A172 (cell line): ENCODE data around the gene CUL1. TPM values are rescaled to one million over a fixed set of nuclear protein-coding genes. Genes with fewer than 3 reads are reported as not detected.
A peak's percentile ranks its signal among the peaks of the same experiment; 100 is the strongest.
"Not testable (repeated sequence)": the region's sequence is repeated elsewhere in the genome, so short reads cannot be mapped to it uniquely, and the experiment has no call there.

Experiments used
- DNase-seq: peaks from one replicate; pipeline ENCODE4 v3.0.0-alpha.2; 2015; ENCODE audit warnings: low spot score
- total RNA-seq: library from RNA; depleted of rRNA; stranded (reverse); fragments of >200 nt; shearing (Covaris generic); gene quantifications from 2 replicates; pipeline ENCODE4 v1.2.3, GENCODE V29; 2014

The CUL1 gene
- total RNA-seq, 1 experiment from 2014 or later = 57.4 TPM

DNA sequence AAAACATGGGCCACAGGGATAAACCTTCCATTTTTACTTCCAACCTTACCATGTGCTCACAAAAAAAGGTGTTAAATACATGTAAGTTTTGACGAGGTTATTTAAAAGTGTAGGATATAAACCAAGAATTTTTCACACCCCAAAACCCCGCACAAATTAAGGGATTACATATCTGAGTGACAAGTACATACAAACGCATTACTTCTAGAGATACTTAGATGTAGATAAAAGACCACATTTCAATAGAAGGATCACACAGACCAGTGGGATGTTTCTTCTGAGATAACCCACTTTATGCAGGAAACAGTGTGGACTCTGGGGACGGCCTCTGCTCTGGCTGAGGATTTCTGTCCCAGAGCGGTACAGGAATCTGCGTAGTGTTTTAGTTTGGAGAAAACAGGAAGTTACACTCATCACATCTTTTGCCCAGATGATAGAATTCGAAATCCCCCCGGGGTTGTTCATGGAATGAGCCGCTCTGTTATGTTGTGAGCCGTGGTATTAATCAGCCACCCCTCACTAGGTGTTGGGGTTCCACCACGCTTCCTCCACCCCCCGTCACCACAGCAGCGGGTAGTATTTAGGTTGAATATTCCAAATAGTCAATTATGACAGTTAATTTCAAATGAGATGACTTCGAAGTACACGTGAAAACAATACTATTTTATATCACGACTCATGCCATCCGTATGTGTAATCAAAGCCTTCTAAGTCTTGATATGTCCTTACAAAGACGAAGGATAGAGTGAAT, 1.3 kb upstream of the CUL1 start:
- peak; percentile 1 for DNase-seq

DNA sequence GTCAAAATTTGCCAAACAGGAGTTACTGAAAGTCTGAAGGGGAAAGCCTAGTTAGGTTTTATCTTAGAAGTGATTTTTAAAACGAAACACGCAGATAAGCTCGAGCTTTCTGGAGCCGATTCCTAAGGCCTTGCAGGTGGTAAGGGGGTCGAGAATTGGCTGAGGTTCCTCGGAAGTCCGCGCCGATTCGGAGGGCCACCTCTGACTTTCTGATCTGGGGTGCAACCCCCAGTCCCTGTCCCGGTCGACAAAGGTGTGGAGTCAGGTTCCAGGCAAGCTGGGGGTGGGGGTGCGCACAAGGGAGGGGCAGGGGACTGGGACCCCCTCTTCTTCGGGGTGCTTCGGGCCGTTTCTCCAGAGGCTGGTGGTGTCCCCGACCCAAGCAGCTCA, 701 bp upstream of the CUL1 start:
- DNase-seq = no peak

- peak; percentile 16 for DNase-seq
Observed at GRCh38 chr7:148699024-148699781, 500 bp downstream of the CUL1 start.

DNA sequence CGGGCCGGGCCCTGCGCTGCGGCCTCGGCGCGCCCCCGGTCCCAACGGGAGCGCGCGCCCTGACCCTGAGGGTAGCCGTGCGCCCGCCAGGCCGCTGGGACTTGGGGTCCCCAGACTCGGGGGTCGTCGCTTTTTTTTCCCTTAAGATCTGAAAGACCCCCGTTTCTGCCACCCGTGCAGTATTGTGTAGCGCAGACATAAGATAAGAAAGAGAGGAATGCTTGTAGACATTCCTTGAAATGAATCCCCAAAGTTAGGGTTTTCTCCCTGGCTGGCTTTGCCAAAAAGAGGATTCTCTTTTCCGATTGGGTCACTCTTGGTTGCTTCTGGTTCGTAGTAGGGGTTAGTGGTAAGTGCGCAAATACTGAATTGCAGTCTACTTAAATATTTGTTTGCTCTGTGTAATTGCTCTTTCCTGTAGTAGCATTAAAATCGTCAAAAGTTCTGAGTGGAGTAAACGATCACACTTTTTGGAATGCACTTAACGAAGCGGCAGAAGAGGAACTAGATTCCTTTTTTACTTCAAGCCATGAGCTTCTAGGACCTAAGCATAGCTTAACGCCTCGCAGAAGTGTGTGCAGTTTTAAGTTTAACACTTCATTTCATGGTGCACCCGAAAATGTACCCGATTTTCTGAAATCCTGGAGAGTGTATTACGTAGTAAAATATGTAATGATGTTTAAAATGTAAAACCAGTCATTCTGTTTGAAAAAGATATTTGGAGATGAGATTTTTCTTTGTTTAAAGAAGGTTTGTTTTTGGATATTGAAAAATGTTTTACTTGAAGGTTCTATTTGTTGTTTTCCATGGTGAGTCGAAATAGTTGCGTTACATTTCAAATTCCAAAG, 1.3 kb downstream of the CUL1 start:
- peak; percentile 6 for DNase-seq

GRCh38 chr7:148700661-148701064, 2.0 kb downstream of the CUL1 start:
- peak; percentile 4 for DNase-seq

DNA sequence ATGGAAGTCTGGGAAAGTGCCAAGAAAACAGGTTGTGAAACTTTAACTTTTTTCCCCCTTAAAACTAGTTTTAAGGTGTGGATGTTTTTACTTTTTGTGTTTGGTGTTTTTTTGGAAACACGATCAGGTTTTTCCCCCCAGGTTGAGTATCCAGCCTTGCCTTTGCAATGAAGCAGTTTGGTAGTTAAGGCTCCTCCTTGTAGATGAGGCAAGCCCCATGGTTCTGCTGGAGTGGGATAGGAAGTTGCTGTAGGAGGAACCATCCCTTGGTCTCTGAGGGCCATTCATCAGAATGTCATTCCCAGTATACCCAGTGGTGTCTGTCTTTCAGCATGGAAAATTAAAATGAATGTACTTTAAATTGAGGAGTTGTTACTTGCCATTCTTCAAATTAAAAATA, 2.7 kb downstream of the CUL1 start:
- no peak for DNase-seq

GRCh38 chr7:148702876-148703670, 4.4 kb downstream of the CUL1 start:
- no peak for DNase-seq

GRCh38 chr7:148703671-148703962, 4.9 kb downstream of the CUL1 start:
- DNase-seq = not testable (repeated sequence)

- no peak for DNase-seq
Observed at GRCh38 chr7:148704189-148704588, 5.5 kb downstream of the CUL1 start.

DNA sequence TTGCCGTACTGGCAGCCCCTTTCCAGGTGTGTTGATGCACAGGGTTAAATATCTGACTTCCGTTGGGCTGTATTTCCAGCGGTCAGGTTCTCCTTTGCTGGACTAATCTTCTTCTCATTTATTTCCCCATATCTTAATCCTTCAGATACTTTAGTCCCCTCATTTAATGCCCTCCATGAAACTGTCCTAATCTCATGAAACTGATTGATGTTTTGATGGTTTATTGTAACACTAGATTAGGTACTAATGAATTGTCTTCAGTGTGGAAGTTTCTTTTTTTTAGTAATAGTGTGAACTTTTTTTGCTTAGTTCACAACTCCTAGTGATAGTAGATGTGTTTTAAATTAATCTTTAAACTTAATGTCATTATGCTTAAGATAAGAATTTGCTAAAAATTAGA, 6.3 kb downstream of the CUL1 start:
- no peak for DNase-seq

- no peak for DNase-seq
Observed at GRCh38 chr7:148706368-148706767, 7.7 kb downstream of the CUL1 start.

- DNase-seq = no peak
Observed at GRCh38 chr7:148708026-148708885, 9.6 kb downstream of the CUL1 start.

- DNase-seq = no peak
Observed at GRCh38 chr7:148709014-148709413, 10.3 kb downstream of the CUL1 start.

GRCh38 chr7:148710426-148710825, 11.7 kb downstream of the CUL1 start:
- DNase-seq = not testable (repeated sequence)

GRCh38 chr7:148711191-148712102, 12.7 kb downstream of the CUL1 start:
- no peak for DNase-seq

DNA sequence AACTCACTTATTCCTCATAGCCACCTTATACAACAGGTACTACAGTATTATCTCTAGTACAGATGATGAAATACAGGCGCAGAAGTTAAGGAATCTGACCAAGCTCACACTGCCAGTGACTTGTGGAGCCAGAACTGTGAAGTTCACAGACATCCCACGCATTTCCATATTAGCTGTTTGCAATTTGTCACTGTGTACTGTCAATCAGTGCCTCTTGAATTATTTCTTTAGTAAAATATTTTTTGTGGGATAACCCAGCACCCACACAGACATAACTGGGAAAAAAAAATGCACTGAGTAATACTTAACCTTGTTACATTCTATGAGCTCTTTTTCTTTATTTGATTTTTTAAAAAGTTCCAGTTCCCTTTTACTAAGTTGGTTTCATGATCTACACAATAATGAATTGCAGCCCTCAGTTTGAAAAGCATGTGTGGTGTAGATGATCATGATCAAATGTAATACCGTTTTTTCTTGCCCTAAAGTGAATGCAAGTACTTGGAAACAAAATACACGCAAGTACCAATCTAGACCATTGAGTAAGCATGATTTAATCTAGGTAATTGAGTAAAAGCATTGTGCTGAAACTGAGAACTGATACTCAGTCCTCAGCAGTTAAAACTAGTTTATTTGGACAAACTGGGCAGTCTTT, 14.1 kb downstream of the CUL1 start:
- DNase-seq = no peak

DNA sequence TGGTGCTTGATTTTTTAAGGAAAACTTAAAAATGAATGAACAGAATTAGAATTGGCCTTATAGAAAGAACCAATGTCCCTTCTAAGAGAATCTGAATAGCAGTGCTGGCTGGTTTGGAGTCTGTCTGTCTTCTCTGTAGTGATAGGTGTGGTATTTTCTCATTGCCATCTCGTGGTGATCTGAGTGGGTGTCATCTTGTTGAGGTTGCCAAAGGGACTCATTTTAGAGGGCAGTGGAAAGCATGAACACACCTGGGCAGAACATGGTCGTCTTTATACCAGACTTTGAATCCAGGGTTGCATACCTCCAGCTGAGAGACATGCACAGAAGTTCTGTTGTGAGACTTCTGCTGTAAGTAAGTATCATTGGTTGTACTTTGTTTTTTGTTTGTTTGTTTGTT, 15.8 kb downstream of the CUL1 start:
- DNase-seq = no peak

- no peak for DNase-seq
Observed at GRCh38 chr7:148715027-148715426, 16.3 kb downstream of the CUL1 start.

GRCh38 chr7:148717266-148717793, 18.6 kb downstream of the CUL1 start:
- no peak for DNase-seq
